NT2/D1 (cell line): ENCODE data around the gene PDIK1L.

ENCODE experiments used
- DNase-seq: peaks from one replicate; pipeline ENCODE4 v3.0.0-alpha.2; 2011; ENCODE audit warnings: low read depth, low spot score
- H3K27me3 ChIP-seq: 2 replicates; pipeline ENCODE4 v1.6.0; 2011; ENCODE audit warnings: mild to moderate bottlenecking; ENCODE audit not compliant: insufficient read length, insufficient read depth
- H3K36me3 ChIP-seq: 2 replicates; pipeline ENCODE4 v1.6.1; 2011; ENCODE audit warnings: mild to moderate bottlenecking, low read length, mixed read lengths; ENCODE audit not compliant: insufficient read depth, insufficient read length
- H3K4me1 ChIP-seq: 2 replicates; pipeline ENCODE4 v1.5.1; 2011; ENCODE audit not compliant: insufficient read depth, insufficient read length
- H3K4me3 ChIP-seq: 2 replicates; pipeline ENCODE4 v1.5.1; 2011; ENCODE audit warnings: low read depth; ENCODE audit not compliant: insufficient read length
- H3K9ac ChIP-seq: 2 replicates; pipeline ENCODE4 v1.6.0; 2011; ENCODE audit warnings: low read depth; ENCODE audit not compliant: insufficient read length
- H3K9me3 ChIP-seq: 2 replicates; pipeline ENCODE4 v1.5.1; 2011; ENCODE audit warnings: mild to moderate bottlenecking, low read length; ENCODE audit not compliant: insufficient read depth
- SUZ12 ChIP-seq: IDR thresholded peaks from 2 replicates; pipeline ENCODE4 v1.6.1; 2011; ENCODE audit not compliant: insufficient read length, insufficient read depth; ENCODE audit errors: extremely low read depth
- YY1 ChIP-seq: IDR thresholded peaks from 2 replicates; pipeline ENCODE4 v1.6.1; 2011; ENCODE audit not compliant: insufficient read length, insufficient read depth
- ZNF274 ChIP-seq: IDR thresholded peaks from 2 replicates; pipeline ENCODE4 v1.6.1; 2011; ENCODE audit warnings: mild to moderate bottlenecking, low read depth, low read length

Gene PDIK1L

GRCh38 chr1:26161415-26162219 lies 50.0 kb downstream of the PDIK1L start:
- H3K27me3 ChIP-seq, result peaks cover 83% of the 10 kb centered on the region

GRCh38 chr1:26162220-26162709 lies 50.6 kb downstream of the PDIK1L start:
- H3K9me3 ChIP-seq, result no peaks in the 10 kb centered on the region
- H3K4me1 ChIP-seq, result peaks cover 44% of the 10 kb centered on the region
- no peaks in the 10 kb centered on the region for H3K36me3 ChIP-seq
- TF ChIP-seq YY1 (no peak), SUZ12 (no peak), ZNF274 (no peak)
- no peak for DNase-seq
- H3K9ac ChIP-seq, result peak overlapping the region; percentile 82
- H3K27me3 ChIP-seq, result peaks cover 83% of the 10 kb centered on the region
- peak overlapping the region; percentile 41 for H3K4me3 ChIP-seq

More at GRCh38 chr1:26161415-26162219, 50.0 kb downstream of the PDIK1L start:
- DNase-seq, result no peak
- Histone ChIP-seq H3K9ac (peak overlapping the region; percentile 82), H3K4me3 (peak overlapping the region; percentile 41), H3K4me1 (peaks cover 46% of the 10 kb centered on the region), H3K36me3 (no peaks in the 10 kb centered on the region), H3K9me3 (no peaks in the 10 kb centered on the region)
- TF ChIP-seq ZNF274 (no peak), SUZ12 (peak; percentile 36)

- DNase-seq, result no peak
- Histone ChIP-seq H3K4me1 (peaks cover 39% of the 10 kb centered on the region), H3K9ac (peak overlapping the region; percentile 66), H3K4me3 (peak overlapping the region; percentile 35), H3K36me3 (no peaks in the 10 kb centered on the region), H3K27me3 (peaks cover 80% of the 10 kb centered on the region), H3K9me3 (no peaks in the 10 kb centered on the region)
- TF ChIP-seq ZNF274, result no peak
- no peak for TF ChIP-seq SUZ12
- TF ChIP-seq YY1, result no peak
These were observed 52.0 kb downstream of the PDIK1L start for GRCh38 chr1:26163684-26164035.

GRCh38 chr1:26164036-26164860 lies 52.6 kb downstream of the PDIK1L start:
- peak overlapping the region; percentile 66 for H3K9ac ChIP-seq
- TF ChIP-seq YY1 (no peak), SUZ12 (peak; percentile 4)
- peak overlapping the region; percentile 35 for H3K4me3 ChIP-seq
- DNase-seq, result no peak
- H3K9me3 ChIP-seq, result no peaks in the 10 kb centered on the region
- H3K4me1 ChIP-seq, result peaks cover 37% of the 10 kb centered on the region
- peaks cover 76% of the 10 kb centered on the region for H3K27me3 ChIP-seq
- H3K36me3 ChIP-seq, result no peaks in the 10 kb centered on the region

- peak overlapping the region; percentile 34 for H3K4me3 ChIP-seq
- H3K9me3 ChIP-seq, result no peaks in the 10 kb centered on the region
- H3K9ac ChIP-seq, result peak overlapping the region; percentile 66
- no peak for TF ChIP-seq ZNF274
- TF ChIP-seq SUZ12, result peak; percentile 19
- H3K4me1 ChIP-seq, result peaks cover 31% of the 10 kb centered on the region
- no peak for DNase-seq
- no peaks in the 10 kb centered on the region for H3K36me3 ChIP-seq
- H3K27me3 ChIP-seq, result peaks cover 67% of the 10 kb centered on the region
These were observed 53.5 kb downstream of the PDIK1L start for GRCh38 chr1:26164861-26165842.

- H3K27me3 ChIP-seq, result peaks cover 50% of the 10 kb centered on the region
- H3K9ac ChIP-seq, result no peak overlapping the region
- H3K4me1 ChIP-seq, result peaks cover 36% of the 10 kb centered on the region
- no peak for TF ChIP-seq SUZ12
- TF ChIP-seq YY1, result no peak
- TF ChIP-seq ZNF274, result no peak
- H3K9me3 ChIP-seq, result no peaks in the 10 kb centered on the region
- H3K36me3 ChIP-seq, result peaks cover 15% of the 10 kb centered on the region
- DNase-seq, result no peak
- H3K4me3 ChIP-seq, result no peak overlapping the region
These were observed 55.2 kb downstream of the PDIK1L start for GRCh38 chr1:26166719-26167281.
